ENCODE measurements around the gene GALNT7.

- TF ChIP-seq CTCF (IDR thresholded peaks at IDR 0.05; ENCODE audit: insufficient read depth, low read length, poor library complexity, severe bottlenecking) (no peak), EZH2phosphoT487 (conservative IDR thresholded peaks at IDR 0.05; ENCODE audit: low read length) (no peak)
Observed at GRCh38 chr4:173270312-173271027, 101.9 kb downstream of the GALNT7 start.

All from SU-DHL-6 (cell line).